IgD-negative memory B cell (primary cell): ENCODE results near the gene KAT2B. TPM values are rescaled to one million over a fixed set of nuclear protein-coding genes. Genes with fewer than 3 reads are reported as not detected.

Experiments
- H3K27ac Mint-ChIP-seq, 3 donors: one replicate each; pipeline ENCODE4 v1.8.0; 2020 to 2022; ENCODE audit warnings: mild to moderate bottlenecking in 3 of 3, mixed read lengths in 3 of 3, moderate library complexity in 1 of 3
- H3K27me3 Mint-ChIP-seq: one replicate; pipeline ENCODE4 v1.8.0; 2021; ENCODE audit warnings: mixed read lengths
- H3K36me3 Mint-ChIP-seq: one replicate; pipeline ENCODE4 v1.8.0; 2020; ENCODE audit warnings: mild to moderate bottlenecking, mixed read lengths
- H3K4me1 Mint-ChIP-seq, 3 donors: one replicate each; pipeline ENCODE4 v1.8.0; 2020 to 2022; ENCODE audit warnings: mixed read lengths in 3 of 3, mild to moderate bottlenecking in 1 of 3
- H3K4me3 Mint-ChIP-seq, 4 donors: one replicate each; pipeline ENCODE4 v1.8.0; 2020 to 2022; ENCODE audit warnings: mild to moderate bottlenecking in 4 of 4, mixed read lengths in 4 of 4, moderate library complexity in 3 of 4
- H3K9me3 Mint-ChIP-seq, 3 donors: one replicate each; pipeline ENCODE4 v1.8.0; 2020 to 2021; ENCODE audit warnings: mixed read lengths in 3 of 3, mild to moderate bottlenecking in 1 of 3
- polyA plus RNA-seq: library from polyadenylated mRNA; unstranded; fragments of 300-500 nt; fragmentation: Illumina TruSeq; gene quantifications from one replicate; pipeline ENCODE4 v1.2.3, GENCODE V29; 2021

Gene KAT2B
- polyA plus RNA-seq, 1 donor from 2014 or later, result 4.8 TPM

DNA sequence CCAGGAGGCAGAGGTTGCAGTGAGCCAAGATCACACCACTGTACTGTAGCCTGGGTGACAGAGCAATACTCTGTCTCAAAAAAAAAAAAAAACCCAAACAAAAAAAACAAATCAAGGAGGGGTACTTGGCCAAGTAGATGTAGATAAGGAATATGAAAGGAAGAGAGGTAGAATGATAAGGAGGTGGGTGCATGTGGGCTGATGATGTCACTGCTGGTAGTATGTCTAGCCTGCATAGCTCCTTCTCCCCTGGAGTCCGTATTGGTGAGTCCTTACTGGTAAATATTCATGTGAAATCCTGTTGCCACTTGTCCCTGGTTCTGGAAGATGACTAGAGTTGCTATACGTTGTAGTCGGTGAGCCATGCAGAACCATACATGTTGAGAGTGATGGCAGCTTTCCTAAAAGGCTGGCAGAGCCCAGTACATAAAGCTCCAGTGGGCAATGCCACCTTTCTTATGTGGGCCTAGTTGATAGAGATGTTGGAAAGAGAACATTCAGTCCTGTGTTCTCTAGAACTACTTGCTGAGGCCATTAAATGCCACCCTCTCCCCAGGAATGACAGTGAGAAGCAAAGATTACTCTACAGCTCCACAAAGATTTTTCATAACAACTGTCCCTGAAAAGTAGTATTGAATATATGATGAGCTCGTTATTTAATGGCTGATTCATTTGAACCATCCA lies 11.0 kb downstream of the KAT2B start:
- H3K4me3 Mint-ChIP-seq, result peak overlapping the region in 1 of 4 donors; percentile 18
- no peaks in the 10 kb centered on the region for H3K27me3 Mint-ChIP-seq
- no peaks in the 10 kb centered on the region for H3K9me3 Mint-ChIP-seq
- peak overlapping the region in 1 of 3 donors; percentile 24 for H3K27ac Mint-ChIP-seq
- peaks cover 3% of the 10 kb centered on the region for H3K36me3 Mint-ChIP-seq
- peaks cover 37 to 40% (median 38%) of the 10 kb centered on the region in 3 donors for H3K4me1 Mint-ChIP-seq

DNA sequence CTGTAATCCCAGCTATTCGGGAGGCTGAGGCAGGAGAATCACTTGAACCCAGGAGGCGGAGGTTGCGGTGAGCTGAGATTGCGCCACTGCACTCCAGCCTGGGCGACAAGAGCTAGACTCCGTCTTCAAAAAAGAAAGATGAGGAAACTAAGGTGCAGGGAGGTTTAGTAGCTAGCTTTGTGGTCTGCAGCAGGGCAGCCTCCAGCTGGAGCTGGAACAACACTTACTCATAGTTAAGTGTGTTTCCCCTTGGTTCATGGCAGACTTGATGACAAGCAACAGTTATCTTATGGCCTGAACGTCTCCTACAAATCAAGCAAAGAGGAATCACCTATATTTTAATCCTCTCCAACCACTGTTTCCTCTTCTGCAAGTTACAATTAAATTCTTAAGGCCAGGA lies 12.6 kb downstream of the KAT2B start:
- no peak overlapping the region for H3K4me3 Mint-ChIP-seq
- H3K36me3 Mint-ChIP-seq, result peaks cover 3% of the 10 kb centered on the region

DNA sequence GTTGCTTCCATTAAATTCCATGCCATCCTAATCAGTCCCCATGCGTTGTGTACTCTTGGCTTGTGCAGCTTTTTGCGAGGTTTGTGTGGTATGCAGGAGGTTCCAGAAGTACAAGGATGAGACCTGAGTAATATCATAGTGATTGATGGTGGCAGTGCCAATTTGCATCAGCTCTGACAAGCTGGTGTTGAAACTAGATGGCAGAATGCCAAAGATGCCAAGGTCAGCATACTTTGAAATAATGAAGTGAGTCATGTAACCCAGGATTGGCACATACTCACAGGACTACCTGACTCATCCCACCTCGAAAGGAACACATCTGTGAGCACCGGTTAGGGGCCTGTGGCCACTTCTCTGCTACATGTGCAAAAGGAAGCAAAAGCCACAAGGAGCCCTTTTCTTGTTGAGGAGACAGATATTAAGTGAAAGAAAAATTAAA lies 14.3 kb downstream of the KAT2B start:
- Mint-ChIP-seq H3K9me3 (no peaks in the 10 kb centered on the region), H3K4me3 (no peak overlapping the region), H3K4me1 (peaks cover 10 to 19% (median 18%) of the 10 kb centered on the region in 3 donors), H3K27ac (no peak overlapping the region), H3K27me3 (no peaks in the 10 kb centered on the region), H3K36me3 (peaks cover 3% of the 10 kb centered on the region)

More for the DNA sequence above, 12.6 kb downstream of the KAT2B start:
- Mint-ChIP-seq H3K4me1 (peaks cover 24 to 36% (median 31%) of the 10 kb centered on the region in 3 donors), H3K27ac (peak overlapping the region in 1 of 3 donors; percentile 61), H3K27me3 (no peaks in the 10 kb centered on the region), H3K9me3 (no peaks in the 10 kb centered on the region)

DNA sequence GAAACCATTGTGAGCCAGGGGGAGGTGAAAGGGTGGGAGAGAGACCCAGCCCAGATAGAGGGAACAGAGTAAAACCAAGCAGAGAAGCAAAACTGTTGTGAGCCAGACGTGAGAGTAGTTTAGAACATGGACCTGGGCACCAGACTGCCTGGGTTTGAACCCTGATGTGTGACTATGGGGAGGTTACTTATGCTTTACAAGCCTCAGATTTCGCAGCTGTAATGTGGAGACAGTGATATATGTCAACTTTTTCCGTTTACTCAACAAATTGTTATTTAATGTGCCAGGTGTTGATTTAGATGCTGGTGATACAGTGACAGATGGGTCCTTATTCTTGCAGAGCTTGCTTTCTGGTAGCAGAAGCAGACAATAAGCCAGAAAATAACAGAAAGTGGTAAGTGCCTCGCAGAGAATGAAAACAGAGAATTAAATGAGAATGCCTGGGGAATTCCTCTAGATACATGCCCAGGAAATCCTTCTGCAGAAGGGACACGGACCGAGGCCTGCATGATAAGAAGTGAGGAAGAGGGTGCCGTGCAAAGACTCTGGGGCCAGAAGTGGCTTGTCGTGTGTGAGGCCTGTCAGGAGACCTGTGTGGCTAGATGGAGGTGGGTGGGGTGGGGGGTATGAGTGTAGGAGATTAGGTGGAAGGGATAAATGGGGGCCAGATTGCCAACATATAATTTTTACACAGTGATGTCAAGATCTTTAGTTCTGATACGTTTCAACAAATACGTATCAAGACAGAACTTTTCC lies 15.0 kb downstream of the KAT2B start:
- Mint-ChIP-seq H3K27me3 (no peaks in the 10 kb centered on the region), H3K4me1 (peaks cover 5 to 19% (median 18%) of the 10 kb centered on the region in 3 donors), H3K4me3 (no peak overlapping the region), H3K27ac (no peak overlapping the region), H3K9me3 (no peaks in the 10 kb centered on the region), H3K36me3 (peaks cover 5% of the 10 kb centered on the region)

DNA sequence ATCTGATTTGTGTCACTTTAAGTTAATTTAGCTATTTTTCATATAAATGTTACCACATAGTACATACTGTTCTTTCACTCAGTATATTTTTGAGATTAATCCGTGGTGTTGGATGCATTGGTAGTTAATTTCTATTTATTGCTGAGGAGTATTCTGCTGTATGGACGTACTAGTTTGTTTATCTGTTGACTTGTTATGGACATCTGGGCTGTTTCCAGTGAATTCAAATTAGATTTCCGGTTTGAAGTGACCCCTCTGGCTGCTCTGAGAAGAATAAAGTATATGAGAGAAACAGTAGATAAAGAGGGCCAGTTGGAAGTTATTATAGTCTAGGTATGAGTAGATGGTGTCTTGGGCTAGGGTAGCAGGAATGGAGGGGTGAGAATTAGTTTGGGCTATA lies 15.6 kb downstream of the KAT2B start:
- Mint-ChIP-seq H3K9me3 (no peaks in the 10 kb centered on the region), H3K27me3 (no peaks in the 10 kb centered on the region), H3K36me3 (peaks cover 5% of the 10 kb centered on the region), H3K4me1 (peaks cover 4 to 19% (median 18%) of the 10 kb centered on the region in 3 donors), H3K4me3 (no peak overlapping the region), H3K27ac (no peak overlapping the region)

DNA sequence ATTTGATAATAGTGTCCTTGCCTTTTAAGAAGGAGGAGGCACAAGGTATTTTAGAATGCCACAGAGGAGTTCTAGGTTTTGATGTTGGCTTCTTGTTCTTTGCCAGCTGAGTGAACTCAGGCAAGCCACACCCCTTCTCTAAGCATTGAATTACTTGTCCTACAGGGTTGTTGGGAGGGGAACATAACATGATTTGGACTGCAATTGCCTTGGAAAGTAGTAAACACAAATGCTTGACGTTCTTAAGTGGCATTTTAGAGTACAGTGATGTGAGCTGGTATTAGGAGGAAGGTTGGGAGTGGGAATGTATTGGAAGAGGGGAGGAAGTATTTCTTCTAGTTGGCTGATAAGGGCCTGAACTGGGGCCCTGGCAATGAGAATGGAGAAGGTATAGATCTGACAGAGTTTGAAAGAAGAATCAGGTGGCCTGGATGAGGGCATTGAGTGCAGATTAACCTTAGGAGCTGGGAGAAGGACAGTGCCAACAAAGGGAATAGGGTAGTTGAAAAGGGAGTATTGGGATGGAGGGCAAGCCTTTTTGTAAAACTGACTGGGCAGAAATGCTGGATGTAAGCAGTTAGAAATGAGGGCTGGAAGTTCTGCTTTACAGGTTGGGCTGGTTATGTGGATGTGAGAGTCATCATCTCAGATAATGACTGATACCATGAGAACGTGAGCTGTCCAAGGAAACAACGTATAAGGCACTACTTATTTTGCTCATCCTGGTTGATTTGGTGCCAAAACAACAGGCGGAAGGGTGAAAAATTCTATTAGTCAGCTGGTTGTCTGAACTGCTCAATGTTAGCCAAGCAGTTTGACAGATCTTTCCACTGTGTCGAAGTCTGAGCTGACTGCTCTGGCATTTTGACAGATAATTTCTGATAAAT lies 16.7 kb downstream of the KAT2B start:
- Mint-ChIP-seq H3K36me3 (peaks cover 4% of the 10 kb centered on the region), H3K9me3 (no peaks in the 10 kb centered on the region), H3K4me3 (no peak overlapping the region), H3K27ac (no peak overlapping the region), H3K27me3 (no peaks in the 10 kb centered on the region), H3K4me1 (peaks cover 10 to 16% (median 16%) of the 10 kb centered on the region in 3 donors)

DNA sequence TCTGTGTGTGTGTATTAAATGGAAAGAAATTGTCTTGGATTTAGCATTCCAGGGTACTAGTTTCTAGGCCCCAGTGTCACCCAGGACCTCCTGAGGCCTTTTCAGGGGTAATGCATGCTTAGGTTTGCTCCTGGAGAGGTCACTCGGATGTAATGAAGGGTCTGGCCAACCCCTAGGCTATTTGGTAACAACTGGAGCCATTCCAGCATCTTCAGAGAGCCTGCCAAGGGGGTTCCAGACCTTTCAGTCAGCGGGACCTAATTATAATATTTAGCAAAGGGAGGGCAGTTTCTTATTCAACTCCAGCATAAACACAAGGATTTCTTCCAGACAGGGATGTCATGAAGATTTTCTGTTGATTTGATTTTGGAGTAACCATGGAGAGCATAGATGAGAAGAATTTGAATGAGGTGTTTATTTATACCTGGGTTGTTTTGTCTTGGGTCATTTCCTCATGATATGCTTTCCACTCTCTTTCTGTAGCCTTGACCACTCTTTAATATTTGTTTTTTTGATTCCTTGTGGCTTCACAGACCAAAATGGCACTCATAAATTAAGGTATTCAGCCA lies 17.4 kb downstream of the KAT2B start:
- no peaks in the 10 kb centered on the region for H3K27me3 Mint-ChIP-seq
- no peaks in the 10 kb centered on the region for H3K9me3 Mint-ChIP-seq
- no peak overlapping the region for H3K27ac Mint-ChIP-seq
- H3K4me3 Mint-ChIP-seq, result no peak overlapping the region
- H3K36me3 Mint-ChIP-seq, result peaks cover 2% of the 10 kb centered on the region
- peaks cover 12 to 19% (median 13%) of the 10 kb centered on the region in 3 donors for H3K4me1 Mint-ChIP-seq

DNA sequence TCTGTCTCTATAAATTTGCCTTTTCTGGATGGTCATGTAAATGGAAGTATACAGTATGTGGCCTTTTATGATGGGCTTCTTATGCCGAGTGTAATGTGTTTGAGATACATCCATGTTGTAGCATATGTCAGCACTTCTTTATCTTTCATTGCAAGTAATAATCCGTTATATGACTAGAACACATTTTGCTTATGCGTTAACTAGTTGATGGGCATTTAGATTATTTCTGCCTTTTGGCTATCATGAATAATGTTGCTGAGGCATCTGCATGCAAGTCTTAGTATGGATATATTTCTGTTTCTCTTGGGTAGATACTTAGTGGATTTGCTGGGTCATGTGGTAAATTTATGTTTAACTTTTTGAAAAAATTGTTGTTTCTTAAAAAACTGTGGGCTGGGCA lies 19.7 kb downstream of the KAT2B start:
- Mint-ChIP-seq H3K4me3 (no peak overlapping the region), H3K4me1 (peaks cover 20 to 31% (median 24%) of the 10 kb centered on the region in 3 donors), H3K27ac (peak overlapping the region in 1 of 3 donors; percentile 50), H3K9me3 (no peaks in the 10 kb centered on the region), H3K36me3 (peaks cover 2% of the 10 kb centered on the region), H3K27me3 (no peaks in the 10 kb centered on the region)

DNA sequence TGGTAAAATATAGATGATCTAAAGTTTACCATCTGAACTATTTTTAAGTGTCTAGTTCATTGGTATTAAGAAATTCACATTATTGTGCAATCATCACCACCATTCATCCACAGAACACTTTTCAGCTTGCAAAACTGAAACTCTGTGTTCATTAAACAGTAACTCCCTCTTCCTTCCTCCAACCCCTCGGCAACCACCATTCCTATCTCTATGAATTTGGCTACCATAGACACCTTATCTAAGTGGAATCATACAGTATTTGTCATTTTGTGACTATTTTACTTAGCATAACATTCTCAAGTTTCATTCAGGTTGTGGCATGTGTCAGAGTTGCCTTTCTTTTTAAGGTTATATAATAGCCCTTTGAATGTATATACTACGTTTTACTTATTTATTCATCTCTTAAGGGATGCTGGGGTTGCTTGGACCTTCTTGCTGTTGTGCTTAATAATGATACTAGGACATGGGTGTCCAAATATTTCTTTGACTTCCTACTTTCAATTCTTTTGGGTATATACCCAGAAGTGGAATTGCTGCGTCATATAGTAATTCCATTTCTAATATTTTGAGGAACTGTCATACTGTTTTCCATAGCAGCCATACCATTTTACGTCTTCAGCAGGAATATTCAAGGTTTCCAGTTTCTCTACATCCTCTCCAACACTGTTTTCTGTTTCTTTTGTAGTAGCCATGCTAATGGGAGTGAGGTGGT lies 20.9 kb downstream of the KAT2B start:
- H3K4me1 Mint-ChIP-seq, result peaks cover 22 to 36% (median 29%) of the 10 kb centered on the region in 3 donors
- no peaks in the 10 kb centered on the region for H3K9me3 Mint-ChIP-seq
- H3K4me3 Mint-ChIP-seq, result peak overlapping the region in 1 of 4 donors; percentile 51
- peak overlapping the region in 1 of 3 donors; percentile 46 for H3K27ac Mint-ChIP-seq
- H3K36me3 Mint-ChIP-seq, result peaks cover 2% of the 10 kb centered on the region
- no peaks in the 10 kb centered on the region for H3K27me3 Mint-ChIP-seq

DNA sequence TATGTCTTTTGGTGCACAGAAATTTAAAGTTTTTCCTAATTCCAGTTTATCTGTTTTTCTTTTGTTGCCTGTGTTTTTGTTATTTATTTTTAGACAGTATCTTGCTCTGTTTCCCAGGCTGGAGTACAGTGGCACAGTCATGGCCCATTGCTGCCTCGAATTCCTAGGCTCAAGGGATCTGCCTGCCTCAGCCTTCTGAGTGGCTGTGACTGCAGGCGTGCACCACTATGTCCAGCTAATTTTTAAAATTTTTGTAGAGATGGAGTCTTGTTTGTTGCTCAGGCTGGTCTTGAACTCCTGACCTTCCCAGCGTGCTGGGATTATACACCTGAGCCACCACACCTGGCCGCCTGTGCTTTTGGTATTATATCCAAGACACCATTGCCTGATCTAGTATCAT lies 22.8 kb downstream of the KAT2B start:
- Mint-ChIP-seq H3K27me3 (no peaks in the 10 kb centered on the region), H3K36me3 (peaks cover 2% of the 10 kb centered on the region), H3K4me3 (no peak overlapping the region), H3K27ac (no peak overlapping the region), H3K4me1 (peaks cover 25 to 39% (median 29%) of the 10 kb centered on the region in 3 donors), H3K9me3 (no peaks in the 10 kb centered on the region)

DNA sequence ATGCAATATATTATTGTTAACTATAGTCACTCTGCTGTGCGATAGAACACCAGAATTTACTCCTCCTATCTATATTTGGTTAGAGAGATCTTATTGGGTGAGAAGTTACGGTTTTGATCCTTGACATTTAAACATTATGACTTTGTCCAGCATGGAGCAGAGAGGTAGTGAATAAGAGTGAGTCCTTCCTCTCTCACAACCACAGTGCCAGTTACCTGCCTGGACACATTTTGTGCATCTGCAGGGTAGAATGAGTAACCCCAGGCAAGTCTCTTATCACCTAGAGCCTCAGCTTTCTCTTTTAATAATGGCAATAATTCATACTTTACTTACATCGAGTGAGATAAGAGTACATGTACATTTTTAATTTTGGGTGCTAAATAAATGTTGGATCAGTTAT lies 24.1 kb downstream of the KAT2B start:
- no peaks in the 10 kb centered on the region for H3K9me3 Mint-ChIP-seq
- no peaks in the 10 kb centered on the region for H3K27me3 Mint-ChIP-seq
- peaks cover 25 to 50% (median 41%) of the 10 kb centered on the region in 3 donors for H3K4me1 Mint-ChIP-seq
- H3K36me3 Mint-ChIP-seq, result peaks cover 2% of the 10 kb centered on the region
- H3K4me3 Mint-ChIP-seq, result peak overlapping the region in 1 of 4 donors; percentile 2
- no peak overlapping the region for H3K27ac Mint-ChIP-seq

DNA sequence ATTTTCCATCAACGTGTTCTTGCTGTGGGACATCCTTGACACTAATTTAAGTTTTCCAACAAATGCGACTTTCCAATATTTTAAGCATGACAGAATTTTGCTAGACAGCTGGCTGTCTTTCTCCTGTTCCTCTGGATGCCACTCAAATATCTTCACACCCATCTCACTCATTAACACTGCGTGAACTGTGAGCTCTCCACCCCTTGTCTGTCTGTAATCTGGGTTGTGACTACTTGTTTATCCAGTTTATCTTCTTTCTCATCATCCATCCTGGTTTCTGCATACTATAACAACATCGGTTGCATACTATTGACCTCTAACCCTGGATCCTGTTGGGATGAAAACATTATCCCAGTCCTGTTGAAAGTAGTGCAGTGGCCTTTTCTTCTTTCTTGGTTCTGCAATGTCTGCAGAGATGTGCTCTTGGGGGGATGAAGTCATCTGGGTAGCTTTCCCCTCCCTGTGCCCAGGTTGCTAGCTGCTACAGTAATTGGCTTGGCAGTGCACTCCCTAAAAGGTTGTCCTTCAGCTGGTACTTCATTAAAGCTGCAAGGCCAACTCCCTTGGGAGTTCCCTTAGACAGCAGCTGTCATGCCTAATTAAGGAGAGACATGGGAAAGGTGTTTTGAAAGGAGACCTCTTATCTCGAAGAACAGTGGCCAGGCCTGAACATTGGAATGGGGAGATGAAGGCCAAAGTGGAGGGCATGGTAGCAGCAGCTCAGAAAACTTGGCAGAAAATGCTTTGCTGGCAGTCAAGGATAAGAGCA lies 24.7 kb downstream of the KAT2B start:
- Mint-ChIP-seq H3K27me3 (no peaks in the 10 kb centered on the region), H3K4me1 (peaks cover 25 to 50% (median 39%) of the 10 kb centered on the region in 3 donors), H3K27ac (no peak overlapping the region), H3K36me3 (peaks cover 2% of the 10 kb centered on the region), H3K9me3 (no peaks in the 10 kb centered on the region), H3K4me3 (no peak overlapping the region)

DNA sequence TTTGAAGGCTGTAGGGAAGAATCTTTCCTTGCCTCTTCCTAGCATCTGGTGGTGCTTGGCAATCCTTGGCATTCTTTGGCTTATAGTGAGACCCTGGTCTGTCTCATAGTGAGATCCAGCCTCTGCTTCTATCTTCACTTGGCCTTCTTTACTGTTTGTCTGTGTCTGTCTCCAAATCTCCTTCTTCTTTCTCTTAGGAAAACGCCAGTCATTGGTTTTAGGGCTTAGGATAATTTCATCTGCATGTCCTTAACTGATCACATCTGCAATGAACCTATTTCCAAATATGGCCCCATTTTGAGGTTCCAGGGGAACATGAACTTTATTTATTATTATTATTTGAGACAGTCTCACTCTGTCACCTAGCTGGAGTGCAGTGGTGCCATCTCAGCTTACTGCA lies 25.8 kb downstream of the KAT2B start:
- Mint-ChIP-seq H3K27ac (no peak overlapping the region), H3K4me1 (peaks cover 21 to 46% (median 33%) of the 10 kb centered on the region in 3 donors), H3K9me3 (no peaks in the 10 kb centered on the region), H3K36me3 (no peaks in the 10 kb centered on the region), H3K27me3 (no peaks in the 10 kb centered on the region), H3K4me3 (no peak overlapping the region)
